SU-DHL-6 (cell line): Measurements from ENCODE around the gene MAML3.

Experiments
- EZH2phosphoT487 ChIP-seq: fragments of 200-600 bp; sonication (generic), shearing (Covaris generic); conservative IDR thresholded peaks from 2 replicates; pipeline ENCODE4 v1.6.1; 2018; ENCODE audit warnings: mild to moderate bottlenecking, antibody characterized with exemption, low read length, moderate library complexity, mixed read lengths
- TF ChIP-seq, protein P1 (sequence below): fragments of 200-600 bp; sonication (generic); IDR thresholded peaks from one replicate; pipeline ENCODE4 v1.5.1; 2017; ENCODE audit warnings: antibody characterized with exemption, mild to moderate bottlenecking, low read length, moderate library complexity; ENCODE audit not compliant: insufficient read depth, poor library complexity, severe bottlenecking

DNA sequence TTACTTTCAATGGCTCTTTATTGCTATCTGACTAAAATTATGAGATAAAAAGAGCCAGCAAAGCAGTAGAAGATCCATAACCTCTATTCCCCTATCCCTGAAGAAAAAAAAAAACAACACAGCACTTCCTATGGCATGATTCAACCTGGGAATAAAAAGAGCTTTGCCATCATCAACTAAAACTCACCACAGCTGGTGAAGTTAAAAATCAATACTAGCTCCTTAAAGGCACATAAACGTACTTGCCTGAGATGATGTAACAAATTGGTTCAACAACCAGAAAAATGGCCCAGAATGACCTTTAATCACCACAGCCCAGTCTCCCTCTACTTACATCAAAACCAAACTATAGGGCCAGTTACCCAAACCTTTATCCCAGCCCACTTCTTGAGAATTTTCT lies 153.8 kb downstream of the MAML3 start:
- TF ChIP-seq, protein P1, sequence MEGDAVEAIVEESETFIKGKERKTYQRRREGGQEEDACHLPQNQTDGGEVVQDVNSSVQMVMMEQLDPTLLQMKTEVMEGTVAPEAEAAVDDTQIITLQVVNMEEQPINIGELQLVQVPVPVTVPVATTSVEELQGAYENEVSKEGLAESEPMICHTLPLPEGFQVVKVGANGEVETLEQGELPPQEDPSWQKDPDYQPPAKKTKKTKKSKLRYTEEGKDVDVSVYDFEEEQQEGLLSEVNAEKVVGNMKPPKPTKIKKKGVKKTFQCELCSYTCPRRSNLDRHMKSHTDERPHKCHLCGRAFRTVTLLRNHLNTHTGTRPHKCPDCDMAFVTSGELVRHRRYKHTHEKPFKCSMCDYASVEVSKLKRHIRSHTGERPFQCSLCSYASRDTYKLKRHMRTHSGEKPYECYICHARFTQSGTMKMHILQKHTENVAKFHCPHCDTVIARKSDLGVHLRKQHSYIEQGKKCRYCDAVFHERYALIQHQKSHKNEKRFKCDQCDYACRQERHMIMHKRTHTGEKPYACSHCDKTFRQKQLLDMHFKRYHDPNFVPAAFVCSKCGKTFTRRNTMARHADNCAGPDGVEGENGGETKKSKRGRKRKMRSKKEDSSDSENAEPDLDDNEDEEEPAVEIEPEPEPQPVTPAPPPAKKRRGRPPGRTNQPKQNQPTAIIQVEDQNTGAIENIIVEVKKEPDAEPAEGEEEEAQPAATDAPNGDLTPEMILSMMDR: no peak
- no peak for TF ChIP-seq EZH2phosphoT487
